Measurements from ENCODE around the gene PLEK.
"Not testable (repeated sequence)": the region's sequence is repeated elsewhere in the genome, so short reads cannot be mapped to it uniquely, and the experiment has no call there.

PLEK gene

GRCh38 chr2:68391869-68392268 is 26.8 kb downstream of the PLEK start:
- Histone ChIP-seq H3K36me3 (ENCODE audit: insufficient read depth, low read length) (no peaks in the 10 kb centered on the region), H3K27me3 (ENCODE audit: insufficient read depth, low read length) (peaks cover 9% of the 10 kb centered on the region), H3K4me3 (ENCODE audit: low read length) (no peak overlapping the region), H3K4me1 (ENCODE audit: insufficient read depth, low read length) (no peaks in the 10 kb centered on the region), H2AFZ (ENCODE audit: low read depth, low read length) (no peak overlapping the region), H3K9me3 (ENCODE audit: low read length) (no peaks in the 10 kb centered on the region)

- peaks cover 11% of the 10 kb centered on the region for H3K27me3 ChIP-seq (ENCODE audit: insufficient read depth, low read length)
- H3K36me3 ChIP-seq (ENCODE audit: insufficient read depth, low read length) = no peaks in the 10 kb centered on the region
- H3K4me1 ChIP-seq (ENCODE audit: insufficient read depth, low read length) = no peaks in the 10 kb centered on the region
- no peaks in the 10 kb centered on the region for H3K9me3 ChIP-seq (ENCODE audit: low read length)
- no peak overlapping the region for H2AFZ ChIP-seq (ENCODE audit: low read depth, low read length)
- no peak overlapping the region for H3K4me3 ChIP-seq (ENCODE audit: low read length)
Measured at GRCh38 chr2:68396093-68396492, 31.0 kb downstream of the PLEK start.

GRCh38 chr2:68397704-68398263 is 32.7 kb downstream of the PLEK start:
- H3K4me1 ChIP-seq (ENCODE audit: insufficient read depth, low read length); H2AFZ ChIP-seq (ENCODE audit: low read depth, low read length): not testable (repeated sequence)
- H3K27me3 ChIP-seq (ENCODE audit: insufficient read depth, low read length) = peaks cover 11% of the 10 kb centered on the region

GRCh38 chr2:68403199-68403644 is 38.1 kb downstream of the PLEK start:
- no peaks in the 10 kb centered on the region for H3K27me3 ChIP-seq (ENCODE audit: insufficient read depth, low read length)
- H3K36me3 ChIP-seq (ENCODE audit: insufficient read depth, low read length) = no peaks in the 10 kb centered on the region
- H3K9me3 ChIP-seq (ENCODE audit: low read length) = no peaks in the 10 kb centered on the region
- H3K4me1 ChIP-seq (ENCODE audit: insufficient read depth, low read length) = peaks cover 6% of the 10 kb centered on the region
- H3K4me3 ChIP-seq (ENCODE audit: low read length) = no peak overlapping the region
- no peak overlapping the region for H2AFZ ChIP-seq (ENCODE audit: low read depth, low read length)

More at GRCh38 chr2:68397704-68398263, 32.7 kb downstream of the PLEK start:
- H3K9me3 ChIP-seq (ENCODE audit: low read length); H3K36me3 ChIP-seq (ENCODE audit: insufficient read depth, low read length); H3K4me3 ChIP-seq (ENCODE audit: low read length): not testable (repeated sequence)

- H3K36me3 ChIP-seq (ENCODE audit: insufficient read depth, low read length) = no peaks in the 10 kb centered on the region
- H3K27me3 ChIP-seq (ENCODE audit: insufficient read depth, low read length) = no peaks in the 10 kb centered on the region
- H3K9me3 ChIP-seq (ENCODE audit: low read length) = no peaks in the 10 kb centered on the region
- H3K4me1 ChIP-seq (ENCODE audit: insufficient read depth, low read length) = peaks cover 6% of the 10 kb centered on the region
- H3K4me3 ChIP-seq (ENCODE audit: low read length) = no peak overlapping the region
- peak overlapping the region; percentile 1 for H2AFZ ChIP-seq (ENCODE audit: low read depth, low read length)
Measured at GRCh38 chr2:68404164-68404563, 39.1 kb downstream of the PLEK start.

- Histone ChIP-seq H3K36me3 (ENCODE audit: insufficient read depth, low read length) (no peaks in the 10 kb centered on the region), H3K4me3 (ENCODE audit: low read length) (no peak overlapping the region), H2AFZ (ENCODE audit: low read depth, low read length) (peak overlapping the region; percentile 1), H3K27me3 (ENCODE audit: insufficient read depth, low read length) (no peaks in the 10 kb centered on the region), H3K4me1 (ENCODE audit: insufficient read depth, low read length) (peaks cover 6% of the 10 kb centered on the region), H3K9me3 (ENCODE audit: low read length) (no peaks in the 10 kb centered on the region)
Measured at GRCh38 chr2:68404893-68405799, 40.1 kb downstream of the PLEK start.

GRCh38 chr2:68411397-68412126 is 46.5 kb downstream of the PLEK start:
- Histone ChIP-seq H3K36me3 (ENCODE audit: insufficient read depth, low read length) (no peaks in the 10 kb centered on the region), H2AFZ (ENCODE audit: low read depth, low read length) (no peak overlapping the region), H3K4me1 (ENCODE audit: insufficient read depth, low read length) (peaks cover 11% of the 10 kb centered on the region), H3K4me3 (ENCODE audit: low read length) (no peak overlapping the region), H3K27me3 (ENCODE audit: insufficient read depth, low read length) (no peaks in the 10 kb centered on the region), H3K9me3 (ENCODE audit: low read length) (no peaks in the 10 kb centered on the region)

GRCh38 chr2:68412127-68412819 is 47.2 kb downstream of the PLEK start:
- Histone ChIP-seq H3K4me1 (ENCODE audit: insufficient read depth, low read length) (peaks cover 11% of the 10 kb centered on the region), H3K9me3 (ENCODE audit: low read length) (no peaks in the 10 kb centered on the region), H3K4me3 (ENCODE audit: low read length) (no peak overlapping the region), H3K36me3 (ENCODE audit: insufficient read depth, low read length) (no peaks in the 10 kb centered on the region), H3K27me3 (ENCODE audit: insufficient read depth, low read length) (no peaks in the 10 kb centered on the region), H2AFZ (ENCODE audit: low read depth, low read length) (no peak overlapping the region)

- no peak overlapping the region for H2AFZ ChIP-seq (ENCODE audit: low read depth, low read length)
- H3K36me3 ChIP-seq (ENCODE audit: insufficient read depth, low read length) = no peaks in the 10 kb centered on the region
- H3K4me1 ChIP-seq (ENCODE audit: insufficient read depth, low read length) = peaks cover 18% of the 10 kb centered on the region
- no peaks in the 10 kb centered on the region for H3K9me3 ChIP-seq (ENCODE audit: low read length)
- no peak overlapping the region for H3K4me3 ChIP-seq (ENCODE audit: low read length)
- H3K27me3 ChIP-seq (ENCODE audit: insufficient read depth, low read length) = no peaks in the 10 kb centered on the region
Measured at GRCh38 chr2:68413466-68413865, 48.4 kb downstream of the PLEK start.

GRCh38 chr2:68414452-68414851 is 49.4 kb downstream of the PLEK start:
- H2AFZ ChIP-seq (ENCODE audit: low read depth, low read length) = peak overlapping the region; percentile 41
- H3K27me3 ChIP-seq (ENCODE audit: insufficient read depth, low read length) = no peaks in the 10 kb centered on the region
- peaks cover 23% of the 10 kb centered on the region for H3K4me1 ChIP-seq (ENCODE audit: insufficient read depth, low read length)
- H3K4me3 ChIP-seq (ENCODE audit: low read length) = no peak overlapping the region
- no peaks in the 10 kb centered on the region for H3K9me3 ChIP-seq (ENCODE audit: low read length)
- no peaks in the 10 kb centered on the region for H3K36me3 ChIP-seq (ENCODE audit: insufficient read depth, low read length)

- Histone ChIP-seq H2AFZ (ENCODE audit: low read depth, low read length) (peak overlapping the region; percentile 41), H3K9me3 (ENCODE audit: low read length) (no peaks in the 10 kb centered on the region), H3K36me3 (ENCODE audit: insufficient read depth, low read length) (no peaks in the 10 kb centered on the region), H3K4me3 (ENCODE audit: low read length) (no peak overlapping the region), H3K4me1 (ENCODE audit: insufficient read depth, low read length) (peaks cover 23% of the 10 kb centered on the region), H3K27me3 (ENCODE audit: insufficient read depth, low read length) (no peaks in the 10 kb centered on the region)
Measured at GRCh38 chr2:68414876-68415275, 49.8 kb downstream of the PLEK start.

- Histone ChIP-seq H3K27me3 (ENCODE audit: insufficient read depth, low read length) (no peaks in the 10 kb centered on the region), H3K4me1 (ENCODE audit: insufficient read depth, low read length) (peaks cover 23% of the 10 kb centered on the region), H3K36me3 (ENCODE audit: insufficient read depth, low read length) (no peaks in the 10 kb centered on the region), H2AFZ (ENCODE audit: low read depth, low read length) (peak overlapping the region; percentile 41), H3K4me3 (ENCODE audit: low read length) (no peak overlapping the region), H3K9me3 (ENCODE audit: low read length) (no peaks in the 10 kb centered on the region)
Measured at GRCh38 chr2:68415521-68415920, 50.4 kb downstream of the PLEK start.

Data from neuron (in vitro differentiated cells).